Ascending aorta (tissue), 2 donors: ENCODE data around the gene EPX. TPM values are rescaled to one million over a fixed set of nuclear protein-coding genes. Genes with fewer than 3 reads are reported as not detected.
"Not testable (repeated sequence)": the region's sequence is repeated elsewhere in the genome, so short reads cannot be mapped to it uniquely, and the experiment has no call there.

Source experiments
- DNase-seq, 2 donors: peaks; one replicate each; pipeline ENCODE4 v3.0.0-alpha.2; 2019; ENCODE audit warnings: low spot score in 2 of 2
- H3K27ac ChIP-seq, 2 donors: fragments of 200-600 bp; sonication (generic); one replicate each; pipeline ENCODE4 v1.5.1; 2016 to 2017; ENCODE audit warnings: mild to moderate bottlenecking in 1 of 2
- H3K27me3 ChIP-seq: fragments of 200-600 bp; sonication (generic); one replicate; pipeline ENCODE4 v1.5.1; 2017
- H3K36me3 ChIP-seq, 2 donors: fragments of 200-600 bp; sonication (generic); one replicate each; pipeline ENCODE4 v1.5.1; 2016
- H3K4me1 ChIP-seq, 2 donors: fragments of 200-600 bp; sonication (generic); one replicate each; pipeline ENCODE4 v1.5.1; 2016 to 2017; ENCODE audit warnings: mild to moderate bottlenecking in 1 of 2
- H3K4me3 ChIP-seq, 2 donors: fragments of 200-600 bp; sonication (generic); one replicate each; pipeline ENCODE4 v1.5.1; 2016 to 2017; ENCODE audit warnings: mild to moderate bottlenecking in 1 of 2
- H3K9me3 ChIP-seq, 2 donors: fragments of 200-600 bp; sonication (generic); one replicate each; pipeline ENCODE4 v1.5.1; 2016
- CTCF ChIP-seq, 3 experiments: fragments of 200-600 bp in 2 of 3; fragments of 450-650 bp in 1 of 3; sonication (generic) in 2 of 3; IDR thresholded peaks; one replicate each; pipeline ENCODE4 v1.5.1; 2016 to 2019; ENCODE audit warnings: antibody characterized with exemption in 3 of 3, mild to moderate bottlenecking in 1 of 3, moderate library complexity in 1 of 3
- intact Hi-C: fragments of 100-400 bp; cut with DNase I; formaldehyde crosslinking; loops from one replicate; pipeline ENCODE4 v1.15.1; 2023
- total RNA-seq: library from RNA; depleted of rRNA; stranded (reverse); fragments of >200 nt; gene quantifications from one replicate; pipeline ENCODE4 v1.1.0, GENCODE V29; 2016

The EPX gene, protein sequence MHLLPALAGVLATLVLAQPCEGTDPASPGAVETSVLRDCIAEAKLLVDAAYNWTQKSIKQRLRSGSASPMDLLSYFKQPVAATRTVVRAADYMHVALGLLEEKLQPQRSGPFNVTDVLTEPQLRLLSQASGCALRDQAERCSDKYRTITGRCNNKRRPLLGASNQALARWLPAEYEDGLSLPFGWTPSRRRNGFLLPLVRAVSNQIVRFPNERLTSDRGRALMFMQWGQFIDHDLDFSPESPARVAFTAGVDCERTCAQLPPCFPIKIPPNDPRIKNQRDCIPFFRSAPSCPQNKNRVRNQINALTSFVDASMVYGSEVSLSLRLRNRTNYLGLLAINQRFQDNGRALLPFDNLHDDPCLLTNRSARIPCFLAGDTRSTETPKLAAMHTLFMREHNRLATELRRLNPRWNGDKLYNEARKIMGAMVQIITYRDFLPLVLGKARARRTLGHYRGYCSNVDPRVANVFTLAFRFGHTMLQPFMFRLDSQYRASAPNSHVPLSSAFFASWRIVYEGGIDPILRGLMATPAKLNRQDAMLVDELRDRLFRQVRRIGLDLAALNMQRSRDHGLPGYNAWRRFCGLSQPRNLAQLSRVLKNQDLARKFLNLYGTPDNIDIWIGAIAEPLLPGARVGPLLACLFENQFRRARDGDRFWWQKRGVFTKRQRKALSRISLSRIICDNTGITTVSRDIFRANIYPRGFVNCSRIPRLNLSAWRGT
- total RNA-seq, result not detected

- Histone ChIP-seq H3K36me3 (no peaks in the 10 kb centered on the region), H3K27me3 (no peaks in the 10 kb centered on the region), H3K27ac (no peak within 1 kb of the TSS), H3K9me3 (no peaks in the 10 kb centered on the region), H3K4me1 (no peaks in the 10 kb centered on the region), H3K4me3 (no peak within 1 kb of the TSS)
- no peak for TF ChIP-seq CTCF (IDR thresholded peaks at IDR 0.05)
- intact Hi-C loops, result no loop called here
- DNase-seq, result no peak
These were observed at the start of gene EPX for GRCh38 chr17:58192612-58193011. Gene EPX, plus strand, starts transcription at chr17:58192726. Its CDS starts 121 bp downstream, at chr17:58192847.

DNA sequence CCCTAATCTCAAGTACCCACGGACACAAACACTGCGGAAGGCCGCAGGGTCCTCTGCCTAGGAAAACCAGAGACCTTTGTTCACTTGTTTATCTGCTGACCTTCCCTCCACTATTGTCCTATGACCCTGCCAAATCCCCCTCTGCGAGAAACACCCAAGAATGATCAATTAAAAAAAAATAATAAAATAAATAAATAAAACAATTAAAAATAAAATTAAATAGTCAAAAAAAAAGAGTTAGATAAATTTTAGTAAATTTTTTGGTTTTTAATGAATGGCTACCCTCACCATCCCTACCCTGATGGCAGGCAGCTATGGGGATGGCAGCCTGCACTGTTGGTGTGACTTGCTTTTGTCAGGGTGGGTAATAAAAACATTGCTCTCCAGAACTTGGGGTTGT lies 49.2 kb upstream of the EPX start:
- H3K9me3 ChIP-seq, result peaks cover 0 to 18% of the 10 kb centered on the region in 2 donors
- H3K36me3 ChIP-seq, H3K27ac ChIP-seq, H3K4me3 ChIP-seq, H3K27me3 ChIP-seq, intact Hi-C loops, H3K4me1 ChIP-seq, DNase-seq: not testable (repeated sequence)

GRCh38 chr17:58144801-58145200 lies 47.7 kb upstream of the EPX start:
- H3K36me3 ChIP-seq, result no peaks in the 10 kb centered on the region
- no peak for TF ChIP-seq CTCF (IDR thresholded peaks at IDR 0.05)
- no peak overlapping the region for H3K4me3 ChIP-seq
- no peaks in the 10 kb centered on the region for H3K27me3 ChIP-seq
- no peaks in the 10 kb centered on the region for H3K4me1 ChIP-seq
- H3K9me3 ChIP-seq, result peaks cover 0 to 18% of the 10 kb centered on the region in 2 donors
- H3K27ac ChIP-seq, result no peak overlapping the region
- DNase-seq, result no peak
- intact Hi-C loops, result no loop called here

DNA sequence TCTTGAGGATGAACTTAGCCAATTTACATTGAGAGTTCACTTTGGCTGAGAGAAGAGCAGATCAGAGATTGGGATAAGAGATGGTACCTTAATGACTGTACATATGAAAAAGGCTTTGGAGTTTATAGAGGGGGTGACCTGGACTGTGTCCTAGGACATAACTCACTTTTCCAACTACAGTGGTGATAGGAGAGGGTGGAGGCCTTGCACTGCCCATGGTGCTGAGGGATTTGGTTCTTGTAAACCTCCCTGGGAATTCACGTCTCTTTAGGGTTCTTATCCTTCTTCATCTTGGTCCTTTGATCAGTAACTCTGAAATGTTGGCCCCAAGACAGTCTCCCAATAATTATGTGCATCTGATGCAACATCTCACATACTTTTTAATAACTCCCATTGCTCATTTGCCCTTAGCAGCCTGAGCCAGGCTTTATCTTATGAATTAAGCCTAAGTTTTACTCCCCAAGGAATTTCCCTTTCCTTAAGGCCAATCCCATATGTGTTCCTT lies 44.5 kb upstream of the EPX start, which contains the start of gene OR4D1:
Gene OR4D1 (plus strand): TSS at position 455 of the 505 bp plus-strand sequence. CDS start 6,770 bp downstream, outside the sequence.
- Histone ChIP-seq H3K36me3 (no peaks in the 10 kb centered on the region), H3K27me3 (no peaks in the 10 kb centered on the region), H3K9me3 (peaks cover 0 to 18% of the 10 kb centered on the region in 2 donors), H3K27ac (no peak within 1 kb of the TSS), H3K4me3 (no peak within 1 kb of the TSS), H3K4me1 (no peaks in the 10 kb centered on the region)
- intact Hi-C loops, result no loop called here
- no peak for TF ChIP-seq CTCF (IDR thresholded peaks at IDR 0.05)
- no peak for DNase-seq

DNA sequence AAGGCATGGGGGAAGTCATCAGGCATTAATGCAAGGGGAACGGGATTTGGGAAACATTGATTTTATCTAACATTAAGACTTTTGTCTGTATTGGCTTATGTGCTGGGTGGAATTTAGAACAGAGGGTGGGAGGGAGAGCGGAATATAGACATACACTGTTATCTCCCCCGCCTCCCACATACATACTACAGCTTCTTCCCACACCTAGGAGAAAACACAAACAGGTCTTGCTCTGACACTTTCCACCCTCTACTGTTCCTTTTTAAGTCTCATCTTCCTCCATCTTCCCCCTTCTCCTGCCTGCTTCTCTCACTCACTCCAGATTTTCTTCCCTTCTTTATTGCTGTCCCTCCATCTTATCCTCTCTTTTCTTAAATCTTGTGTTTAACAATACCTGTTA lies 43.9 kb upstream of the EPX start:
- no peak for TF ChIP-seq CTCF (IDR thresholded peaks at IDR 0.05)
- DNase-seq, result no peak
- intact Hi-C loops, result no loop called here
- H3K4me1 ChIP-seq, result no peaks in the 10 kb centered on the region
- H3K27ac ChIP-seq, result no peak overlapping the region
- H3K9me3 ChIP-seq, result peaks cover 0 to 17% of the 10 kb centered on the region in 2 donors
- no peaks in the 10 kb centered on the region for H3K27me3 ChIP-seq
- H3K4me3 ChIP-seq, result no peak overlapping the region
- H3K36me3 ChIP-seq, result no peaks in the 10 kb centered on the region

DNA sequence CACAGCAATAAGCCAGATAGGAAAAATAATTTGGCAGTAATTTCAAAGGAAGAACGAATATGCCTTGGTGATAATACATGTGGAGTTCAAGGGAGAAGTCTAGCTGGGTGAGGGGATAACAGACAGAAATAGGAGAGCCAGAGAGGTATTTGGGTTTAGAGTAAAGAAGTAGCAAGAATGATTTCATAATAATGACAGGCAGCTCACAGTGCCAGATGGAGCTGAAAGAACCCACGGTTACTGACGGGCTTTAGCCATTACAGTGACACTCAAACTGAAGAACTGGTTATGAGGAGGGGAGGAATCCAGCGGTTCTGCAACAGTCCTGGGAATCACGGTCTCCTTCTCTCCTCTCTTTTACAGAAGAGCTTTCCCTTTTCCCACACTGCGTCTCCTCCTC lies 42.1 kb upstream of the EPX start:
- H3K36me3 ChIP-seq, result no peaks in the 10 kb centered on the region
- no peak for TF ChIP-seq CTCF (IDR thresholded peaks at IDR 0.05)
- no peak for DNase-seq
- no peak overlapping the region for H3K4me3 ChIP-seq
- H3K9me3 ChIP-seq, result peaks cover 0 to under 1% of the 10 kb centered on the region in 2 donors
- H3K4me1 ChIP-seq, result no peaks in the 10 kb centered on the region
- intact Hi-C loops, result no loop called here
- no peaks in the 10 kb centered on the region for H3K27me3 ChIP-seq
- H3K27ac ChIP-seq, result no peak overlapping the region
